OCI-LY7 (cell line): ENCODE data around the gene EML5. TPM values are rescaled to one million over a fixed set of nuclear protein-coding genes. Genes with fewer than 3 reads are reported as not detected.

Source experiments
- BruUV-seq: library from RNA; stranded (reverse); fragments of 400-500 nt; replicated peaks from 2 replicates; lab custom pipeline; 2021; lab: Mats Ljungman, UMichigan
- CTCF ChIA-PET: fragments of 300-600 bp; sonication (Branson Sonifier 250); formaldehyde crosslinking; loops from one replicate; lab custom pipeline; 2022; ENCODE audit warnings: antibody characterized with exemption; ENCODE audit not compliant: unreplicated experiment; lab: Charles Lee
- POLR2A ChIA-PET: fragments of 300-600 bp; sonication (Branson Sonifier 250); formaldehyde crosslinking; loops from one replicate; lab custom pipeline; 2022; ENCODE audit warnings: antibody characterized with exemption; lab: Charles Lee
- DNase-seq: peaks from one replicate; pipeline ENCODE4 v3.0.0-alpha.2; 2015; ENCODE audit warnings: low spot score
- H2AFZ ChIP-seq: fragments of 200-600 bp; sonication (generic), shearing (Covaris generic); 2 replicates; pipeline ENCODE4 v1.6.1; 2014; ENCODE audit warnings: mild to moderate bottlenecking, antibody characterized with exemption, low read length, moderate library complexity
- H3K27ac ChIP-seq: fragments of 200-600 bp; sonication (generic); 2 replicates; pipeline ENCODE4 v1.5.1; 2014; ENCODE audit warnings: mixed run types, low read depth, mild to moderate bottlenecking, moderate library complexity, low read length, inconsistent platforms; ENCODE audit not compliant: poor library complexity, severe bottlenecking
- H3K36me3 ChIP-seq: fragments of 200-600 bp; sonication (generic); 2 replicates; pipeline ENCODE4 v1.6.1; 2014; ENCODE audit warnings: mild to moderate bottlenecking, antibody characterized with exemption, low read length, moderate library complexity, mixed read lengths; ENCODE audit not compliant: insufficient read depth
- H3K4me1 ChIP-seq: fragments of 200-600 bp; sonication (generic); 2 replicates; pipeline ENCODE4 v1.5.1; 2014; ENCODE audit warnings: mild to moderate bottlenecking, low read length; ENCODE audit not compliant: insufficient read depth, poor library complexity, severe bottlenecking
- H3K4me2 ChIP-seq: fragments of 200-600 bp; sonication (generic); 2 replicates; pipeline ENCODE4 v1.6.1; 2014; ENCODE audit warnings: mild to moderate bottlenecking, low read length
- H3K4me3 ChIP-seq: fragments of 200-600 bp; sonication (generic); 2 replicates; pipeline ENCODE4 v1.5.1; 2014; ENCODE audit warnings: mild to moderate bottlenecking, low read depth, low read length; ENCODE audit not compliant: poor library complexity, severe bottlenecking
- H3K79me2 ChIP-seq: fragments of 200-600 bp; sonication (generic); 2 replicates; pipeline ENCODE4 v1.6.1; 2016; ENCODE audit warnings: low read depth, mild to moderate bottlenecking, low read length, moderate library complexity, mixed read lengths; ENCODE audit not compliant: insufficient read depth
- H3K9me2 ChIP-seq: fragments of 200-600 bp; sonication (generic); 2 replicates; pipeline ENCODE4 v1.6.1; 2016; ENCODE audit warnings: mild to moderate bottlenecking, low read length, mixed read lengths; ENCODE audit not compliant: insufficient read depth
- H3K9me3 ChIP-seq: fragments of 200-600 bp; sonication (generic); 2 replicates; pipeline ENCODE4 v1.6.1; 2014; ENCODE audit warnings: mild to moderate bottlenecking, mixed run types, low read length, mixed read lengths
- H4K20me1 ChIP-seq: fragments of 200-600 bp; sonication (generic); 2 replicates; pipeline ENCODE4 v1.6.1; 2014; ENCODE audit warnings: mild to moderate bottlenecking, antibody characterized with exemption, low read length, moderate library complexity, mixed read lengths; ENCODE audit not compliant: insufficient read depth
- EZH2phosphoT487 ChIP-seq: fragments of 200-600 bp; sonication (generic); IDR thresholded peaks from 2 replicates; pipeline ENCODE4 v1.6.1; 2018; ENCODE audit warnings: low read depth, borderline replicate concordance, mild to moderate bottlenecking, mixed run types, antibody characterized with exemption, low read length, moderate library complexity, mixed read lengths
- intact Hi-C: fragments of 100-400 bp; cut with micrococcal nuclease; formaldehyde crosslinking; loops from one replicate; pipeline ENCODE4 v1.10.0; 2022; ENCODE audit not compliant: unreplicated experiment
- total RNA-seq, 2 experiments: library from RNA; depleted of rRNA in 1 of 2; stranded (reverse); fragments of >200 nt in 1 of 2; shearing (Covaris generic) in 1 of 2; gene quantifications; 2 replicates each; pipeline ENCODE4 v1.2.3, GENCODE V29; 2014 to 2022
- TF ChIP-seq, protein P1 (sequence below): fragments of 200-600 bp; sonication (generic); conservative IDR thresholded peaks from 2 replicates; pipeline ENCODE4 v1.5.1; 2014; ENCODE audit warnings: mild to moderate bottlenecking, antibody characterized with exemption, low read length, moderate library complexity, mixed read lengths

The EML5 gene
- total RNA-seq, 2 experiments from 2014 or later, result 1.8 to 5.6 TPM

DNA sequence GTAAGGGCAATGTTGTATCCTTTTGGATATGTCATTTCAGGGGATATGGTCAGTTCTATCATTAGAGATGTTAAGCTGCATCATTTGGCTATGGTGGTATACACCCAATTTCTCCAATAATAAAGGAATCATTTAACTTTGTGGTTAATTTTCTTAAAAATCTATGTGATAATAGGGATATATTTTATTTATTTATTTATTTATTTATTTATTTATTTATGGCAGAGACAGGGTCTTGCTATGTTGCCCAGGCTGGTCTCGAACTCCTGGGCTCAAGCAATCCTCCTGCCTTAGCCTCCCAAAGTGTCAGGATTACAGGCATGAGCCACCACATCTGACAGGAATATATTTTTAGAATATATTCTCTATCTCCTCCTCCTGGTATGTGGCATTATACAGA lies 85.7 kb downstream of the EML5 start:
- POLR2A ChIA-PET, result no interaction called here
- H3K4me3 ChIP-seq, result no peak overlapping the region
- H3K36me3 ChIP-seq, result no peaks in the 10 kb centered on the region
- no peaks in the 10 kb centered on the region for H3K79me2 ChIP-seq
- H3K9me3 ChIP-seq, result no peaks in the 10 kb centered on the region
- CTCF ChIA-PET, result no interaction called here
- no peak overlapping the region for H3K4me2 ChIP-seq
- intact Hi-C loops, result no loop called here
- no TSS peak for BruUV-seq
- H3K4me1 ChIP-seq, result no peaks in the 10 kb centered on the region
- no peak for DNase-seq
- H3K9me2 ChIP-seq, result no peaks in the 10 kb centered on the region
- no peak for TF ChIP-seq EZH2phosphoT487
- TF ChIP-seq, protein P1, sequence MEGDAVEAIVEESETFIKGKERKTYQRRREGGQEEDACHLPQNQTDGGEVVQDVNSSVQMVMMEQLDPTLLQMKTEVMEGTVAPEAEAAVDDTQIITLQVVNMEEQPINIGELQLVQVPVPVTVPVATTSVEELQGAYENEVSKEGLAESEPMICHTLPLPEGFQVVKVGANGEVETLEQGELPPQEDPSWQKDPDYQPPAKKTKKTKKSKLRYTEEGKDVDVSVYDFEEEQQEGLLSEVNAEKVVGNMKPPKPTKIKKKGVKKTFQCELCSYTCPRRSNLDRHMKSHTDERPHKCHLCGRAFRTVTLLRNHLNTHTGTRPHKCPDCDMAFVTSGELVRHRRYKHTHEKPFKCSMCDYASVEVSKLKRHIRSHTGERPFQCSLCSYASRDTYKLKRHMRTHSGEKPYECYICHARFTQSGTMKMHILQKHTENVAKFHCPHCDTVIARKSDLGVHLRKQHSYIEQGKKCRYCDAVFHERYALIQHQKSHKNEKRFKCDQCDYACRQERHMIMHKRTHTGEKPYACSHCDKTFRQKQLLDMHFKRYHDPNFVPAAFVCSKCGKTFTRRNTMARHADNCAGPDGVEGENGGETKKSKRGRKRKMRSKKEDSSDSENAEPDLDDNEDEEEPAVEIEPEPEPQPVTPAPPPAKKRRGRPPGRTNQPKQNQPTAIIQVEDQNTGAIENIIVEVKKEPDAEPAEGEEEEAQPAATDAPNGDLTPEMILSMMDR, result no peak
- no peak overlapping the region for H3K27ac ChIP-seq
- H4K20me1 ChIP-seq, result no peaks in the 10 kb centered on the region
- H2AFZ ChIP-seq, result no peak overlapping the region

DNA sequence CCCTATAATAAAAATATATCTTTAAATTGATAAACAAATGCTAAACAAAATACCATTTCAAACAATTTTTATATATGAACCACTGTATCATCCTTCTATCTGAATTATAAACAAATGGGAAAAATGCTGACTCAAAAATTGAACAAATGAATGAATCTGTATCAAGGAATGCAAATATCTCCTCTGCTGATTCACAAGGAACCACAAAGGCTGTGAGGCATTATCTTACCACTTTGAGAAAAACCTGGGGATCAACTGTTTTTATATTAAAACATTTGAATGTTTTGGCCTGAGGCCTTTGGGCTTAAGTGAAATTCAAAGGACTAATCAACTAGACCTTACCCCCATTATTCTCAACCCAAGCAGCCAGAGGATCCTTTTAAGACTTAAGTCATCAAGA lies 86.3 kb downstream of the EML5 start:
- no peak for DNase-seq
- POLR2A ChIA-PET, result interaction anchor here (0.6 kb wide), 1 partner anchor 285 kb away, joined by 4 read pairs; no protein-coding TSS in a partner anchor
- TF ChIP-seq, protein P1, result no peak
- TF ChIP-seq EZH2phosphoT487, result no peak

DNA sequence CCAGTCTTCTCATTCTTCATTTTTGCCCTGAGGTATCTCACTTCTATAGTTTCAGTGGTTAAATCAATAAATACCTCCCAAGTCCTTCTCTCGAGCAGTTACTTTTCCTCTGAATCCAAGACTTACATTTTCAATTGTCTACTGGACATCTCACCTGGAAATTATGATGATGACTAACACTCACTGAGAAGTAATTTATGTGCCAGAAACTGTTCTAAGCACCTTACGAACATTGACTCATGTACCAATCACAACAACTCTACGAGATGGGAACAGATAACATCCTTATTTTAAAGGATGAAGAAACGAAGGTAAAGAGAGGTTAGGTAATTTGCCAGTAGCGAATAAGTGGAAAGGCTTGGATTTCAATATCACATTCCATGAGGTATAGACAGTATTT lies 94.1 kb downstream of the EML5 start:
- no peak for DNase-seq
- intact Hi-C loops, result no loop called here
- ChIA-PET POLR2A (no interaction called here), CTCF (no interaction called here)
- no peaks in the 10 kb centered on the region for H3K79me2 ChIP-seq
- H3K36me3 ChIP-seq, result no peaks in the 10 kb centered on the region
- H3K4me1 ChIP-seq, result no peaks in the 10 kb centered on the region
- no peaks in the 10 kb centered on the region for H3K9me2 ChIP-seq
- H3K4me2 ChIP-seq, result no peak overlapping the region
- H4K20me1 ChIP-seq, result no peaks in the 10 kb centered on the region
- no peak overlapping the region for H3K4me3 ChIP-seq
- H3K27ac ChIP-seq, result no peak overlapping the region
- no TSS peak for BruUV-seq
- H2AFZ ChIP-seq, result no peak overlapping the region
- TF ChIP-seq EZH2phosphoT487, result no peak
- TF ChIP-seq, protein P1, result no peak
- H3K9me3 ChIP-seq, result no peaks in the 10 kb centered on the region

More for the DNA sequence above, 86.3 kb downstream of the EML5 start:
- Histone ChIP-seq H3K27ac (no peak overlapping the region), H3K9me2 (no peaks in the 10 kb centered on the region), H3K4me2 (no peak overlapping the region), H3K4me3 (no peak overlapping the region), H3K79me2 (no peaks in the 10 kb centered on the region), H2AFZ (no peak overlapping the region), H4K20me1 (no peaks in the 10 kb centered on the region), H3K9me3 (no peaks in the 10 kb centered on the region), H3K4me1 (no peaks in the 10 kb centered on the region), H3K36me3 (no peaks in the 10 kb centered on the region)
- intact Hi-C loops, result no loop called here
- CTCF ChIA-PET, result no interaction called here
- no TSS peak for BruUV-seq
